Endothelial cell of umbilical vein (primary cell): ENCODE data around the gene FRK. TPM values are rescaled to one million over a fixed set of nuclear protein-coding genes. Genes with fewer than 3 reads are reported as not detected.

Experiments used
- BruUV-seq: library from RNA; stranded (reverse); fragments of 400-500 nt; replicated peaks from 2 replicates; lab custom pipeline; 2021; lab: Mats Ljungman, UMichigan
- CTCF ChIA-PET: fragments of 300-600, 350-600 bp; sonication (Branson Sonifier 250); formaldehyde crosslinking; loops from one replicate; lab custom pipeline; 2021; ENCODE audit warnings: antibody characterized with exemption, inconsistent platforms; lab: Charles Lee
- POLR2A ChIA-PET: fragments of 300-600, 350-600 bp; sonication (Branson Sonifier 250); formaldehyde crosslinking; loops from one replicate; lab custom pipeline; 2021; ENCODE audit warnings: antibody characterized with exemption, inconsistent platforms; lab: Charles Lee
- DNase-seq: peaks from one replicate; pipeline ENCODE4 v3.0.0-alpha.2; 2011; ENCODE audit warnings: low read depth, low spot score
- FAIRE-seq: peaks from 2 replicates; lab custom pipeline; 2011; peaks lifted over from hg19 to GRCh38; lab: Jason Lieb, UNC
- H2AFZ ChIP-seq: 2 replicates; pipeline ENCODE4 v1.6.0; 2012; ENCODE audit warnings: low read depth, low read length, control low read depth, inconsistent platforms
- H3K27ac ChIP-seq: 2 replicates; pipeline ENCODE4 v1.5.1; 2011; ENCODE audit warnings: low read depth, mild to moderate bottlenecking, control low read depth, low read length, moderate library complexity; ENCODE audit not compliant: insufficient read depth
- H3K27me3 ChIP-seq, 2 experiments: 2 replicates each; pipeline versions ENCODE4 v1.6.0 to v1.6.1; 2011; ENCODE audit warnings: low read length in 2 of 2, mixed read lengths in 1 of 2; ENCODE audit not compliant: control insufficient read depth in 2 of 2, insufficient read depth in 2 of 2
- H3K36me3 ChIP-seq, 2 experiments: 2 replicates in 1 of 2; 3 replicates in 1 of 2; pipeline ENCODE4 v1.5.1; 2011; ENCODE audit warnings: low read length in 2 of 2, mild to moderate bottlenecking in 1 of 2, moderate library complexity in 1 of 2; ENCODE audit not compliant: control insufficient read depth in 2 of 2, insufficient read depth in 2 of 2; ENCODE audit errors: extremely low read depth in 1 of 2
- H3K4me1 ChIP-seq: 3 replicates; pipeline ENCODE4 v1.5.1; 2011; ENCODE audit warnings: mild to moderate bottlenecking, low read length; ENCODE audit not compliant: control insufficient read depth, insufficient read depth; ENCODE audit errors: extremely low read depth
- H3K4me2 ChIP-seq: 2 replicates; pipeline ENCODE4 v1.6.1; 2011; ENCODE audit warnings: low read length, control low read depth, mixed read lengths; ENCODE audit not compliant: insufficient read depth
- H3K4me3 ChIP-seq, 3 experiments: fragments of 200-600 bp in 1 of 3; sonication (generic), shearing (Covaris generic) in 1 of 3; replicated peaks in 1 of 3; 2 replicates each; pipeline ENCODE4 v1.5.1; 2011 to 2016; ENCODE audit warnings: control low read depth in 3 of 3, low read length in 3 of 3, mild to moderate bottlenecking in 2 of 3, inconsistent platforms in 1 of 3, low read depth in 1 of 3, moderate library complexity in 1 of 3; ENCODE audit not compliant: insufficient read depth in 1 of 3
- H3K79me2 ChIP-seq: 2 replicates; pipeline ENCODE4 v1.6.0; 2012; ENCODE audit warnings: low read length, inconsistent platforms; ENCODE audit not compliant: control insufficient read depth, insufficient read depth
- H3K9ac ChIP-seq: replicated peaks from 2 replicates; pipeline ENCODE3; 2011; ENCODE audit warnings: low read length, control low read depth; ENCODE audit not compliant: insufficient read depth; ENCODE audit errors: extremely low read depth
- H3K9me1 ChIP-seq: replicated peaks from 3 replicates; pipeline ENCODE4 v1.6.0; 2011; ENCODE audit warnings: mild to moderate bottlenecking, low read length; ENCODE audit not compliant: control insufficient read depth, insufficient read depth; ENCODE audit errors: extremely low read depth
- H3K9me3 ChIP-seq: replicated peaks from 2 replicates; pipeline ENCODE4 v1.5.1; 2012; ENCODE audit warnings: low read length, inconsistent platforms; ENCODE audit not compliant: control insufficient read depth, insufficient read depth
- H4K20me1 ChIP-seq: replicated peaks from 2 replicates; pipeline ENCODE3; 2011; ENCODE audit warnings: mild to moderate bottlenecking, low read length; ENCODE audit not compliant: control insufficient read depth, insufficient read depth; ENCODE audit errors: extremely low read depth
- CTCF ChIP-seq, 2 donors: IDR thresholded peaks; 1 replicate in 1 of 2; 2 replicates in 1 of 2; pipeline ENCODE4 v1.5.1; 2011; ENCODE audit warnings: low read length in 2 of 2, mild to moderate bottlenecking in 2 of 2, moderate library complexity in 2 of 2, control low read depth in 1 of 2, inconsistent platforms in 1 of 2, low read depth in 1 of 2; ENCODE audit not compliant: insufficient read depth in 1 of 2; ENCODE audit errors: extremely low read depth in 1 of 2
- EZH2 ChIP-seq: IDR thresholded peaks from 2 replicates; pipeline ENCODE4 v1.6.1; 2012; ENCODE audit warnings: borderline replicate concordance, low read depth, mild to moderate bottlenecking, moderate library complexity, low read length, inconsistent platforms; ENCODE audit not compliant: severe bottlenecking
- FOS ChIP-seq: IDR thresholded peaks from 2 replicates; pipeline ENCODE4 v1.6.1; 2011; ENCODE audit warnings: mild to moderate bottlenecking, low read length, moderate library complexity, borderline replicate concordance; ENCODE audit not compliant: insufficient read depth
- JUN ChIP-seq: IDR thresholded peaks from 2 replicates; pipeline ENCODE4 v1.6.1; 2011; ENCODE audit warnings: borderline replicate concordance, low read depth; ENCODE audit not compliant: insufficient read length, insufficient read depth
- MAX ChIP-seq: IDR thresholded peaks from 2 replicates; pipeline ENCODE4 v1.6.1; 2011; ENCODE audit not compliant: insufficient read depth, insufficient read length
- MYC ChIP-seq: IDR thresholded peaks from one replicate; pipeline ENCODE4 v1.6.1; 2011; ENCODE audit warnings: mild to moderate bottlenecking, low read depth, low read length
- POLR2A ChIP-seq: IDR thresholded peaks from 2 replicates; pipeline ENCODE4 v1.6.1; 2012; ENCODE audit warnings: low read depth, mild to moderate bottlenecking, control low read depth, low read length
- POLR2AphosphoS5 ChIP-seq: IDR thresholded peaks from 2 replicates; pipeline ENCODE4 v1.6.1; 2012; ENCODE audit warnings: low read depth, mild to moderate bottlenecking, control low read depth, low read length, moderate library complexity; ENCODE audit not compliant: insufficient read depth
- dilution Hi-C: fragments of 300-500 bp; cut with MboI; formaldehyde crosslinking; loops from one replicate; pipeline ENCODE4 v1.15.0; 2019; ENCODE audit warnings: low sequenced_read_pairs; ENCODE audit not compliant: extremely low pct_ligation_motif_present
- intact Hi-C: fragments of 100-400 bp; cut with micrococcal nuclease; formaldehyde crosslinking; loops from one replicate; pipeline ENCODE4 v1.10.0; 2022
- polyA plus RNA-seq, 4 experiments: library from polyadenylated mRNA; depleted of rRNA in 3 of 4; stranded (reverse) in 3 of 4; unstranded in 1 of 4; fragments of >200 nt; gene quantifications; 2 replicates each; pipeline versions ENCODE4 v1.2.1 to v1.2.3, GENCODE V29; 2011 to 2012; ENCODE audit warnings: missing spikeins in 1 of 4
- total RNA-seq: library from RNA; stranded (reverse); gene quantifications from 2 replicates; pipeline ENCODE4 v1.2.3, GENCODE V29; 2021

The FRK gene
- total and polyA plus RNA-seq, 2 donors (not counting 3 experiments of a cell fraction or from before 2014, with no cell fraction given), result 0.01 TPM; not detected in 1

GRCh38 chr6:115971785-115972184 is 88.9 kb downstream of the FRK start:
- no peaks in the 10 kb centered on the region for H4K20me1 ChIP-seq
- H3K4me2 ChIP-seq, result no peak overlapping the region
- H2AFZ ChIP-seq, result no peak overlapping the region
- H3K4me3 ChIP-seq, result no peak overlapping the region
- no peaks in the 10 kb centered on the region for H3K27me3 ChIP-seq
- TF ChIP-seq CTCF (IDR thresholded peaks at IDR 0.05; ENCODE audit: extremely low read depth in 1 of 2, insufficient read depth in 1 of 2, low read depth in 1 of 2, low read length in 2 of 2) (no peak), MYC (no peak), POLR2A (no peak), POLR2AphosphoS5 (no peak), FOS (no peak), MAX (no peak), EZH2 (no peak), JUN (no peak)
- dilution Hi-C loops, result no loop called here
- FAIRE-seq, result no peak
- BruUV-seq, result no TSS peak
- no peaks in the 10 kb centered on the region for H3K9me1 ChIP-seq
- no peak overlapping the region for H3K27ac ChIP-seq
- no peaks in the 10 kb centered on the region for H3K9me3 ChIP-seq
- H3K79me2 ChIP-seq, result no peaks in the 10 kb centered on the region
- ChIA-PET POLR2A (no interaction called here), CTCF (interaction anchor here (0.9 kb wide), 1 partner anchor 15 kb away, joined by 3 read pairs; no protein-coding TSS in a partner anchor)
- DNase-seq, result no peak
- no peaks in the 10 kb centered on the region for H3K4me1 ChIP-seq
- H3K36me3 ChIP-seq, result no peaks in the 10 kb centered on the region
- intact Hi-C loops, result no loop called here
- H3K9ac ChIP-seq, result no peak overlapping the region
